Skeletal muscle satellite cell (primary cell): Measurements from ENCODE around the gene PEF1.
A peak's percentile ranks its signal among the peaks of the same experiment; 100 is the strongest.

ENCODE experiments used
- H3K27me3 ChIP-seq: 2 replicates; pipeline ENCODE4 v1.7.0; 2013; ENCODE audit warnings: low read length; ENCODE audit not compliant: control insufficient read depth, insufficient read depth
- H3K36me3 ChIP-seq: 2 replicates; pipeline ENCODE4 v1.7.0; 2013; ENCODE audit warnings: mild to moderate bottlenecking, control low read depth, low read length; ENCODE audit not compliant: insufficient read depth
- H3K4me1 ChIP-seq: 2 replicates; pipeline ENCODE4 v1.7.0; 2013; ENCODE audit warnings: low read length; ENCODE audit not compliant: control insufficient read depth, insufficient read depth
- H3K4me2 ChIP-seq: 2 replicates; pipeline ENCODE4 v1.7.0; 2013; ENCODE audit warnings: mild to moderate bottlenecking, low read length
- H3K4me3 ChIP-seq: 2 replicates; pipeline ENCODE4 v1.7.0; 2013; ENCODE audit warnings: low read length
- H3K9ac ChIP-seq: 2 replicates; pipeline ENCODE4 v1.7.0; 2013; ENCODE audit warnings: mild to moderate bottlenecking, low read depth, low read length, moderate library complexity
- H3K9me3 ChIP-seq: replicated peaks from 2 replicates; pipeline ENCODE4 v1.7.0; 2013; ENCODE audit warnings: mild to moderate bottlenecking, control low read depth, low read length

The PEF1 gene

DNA sequence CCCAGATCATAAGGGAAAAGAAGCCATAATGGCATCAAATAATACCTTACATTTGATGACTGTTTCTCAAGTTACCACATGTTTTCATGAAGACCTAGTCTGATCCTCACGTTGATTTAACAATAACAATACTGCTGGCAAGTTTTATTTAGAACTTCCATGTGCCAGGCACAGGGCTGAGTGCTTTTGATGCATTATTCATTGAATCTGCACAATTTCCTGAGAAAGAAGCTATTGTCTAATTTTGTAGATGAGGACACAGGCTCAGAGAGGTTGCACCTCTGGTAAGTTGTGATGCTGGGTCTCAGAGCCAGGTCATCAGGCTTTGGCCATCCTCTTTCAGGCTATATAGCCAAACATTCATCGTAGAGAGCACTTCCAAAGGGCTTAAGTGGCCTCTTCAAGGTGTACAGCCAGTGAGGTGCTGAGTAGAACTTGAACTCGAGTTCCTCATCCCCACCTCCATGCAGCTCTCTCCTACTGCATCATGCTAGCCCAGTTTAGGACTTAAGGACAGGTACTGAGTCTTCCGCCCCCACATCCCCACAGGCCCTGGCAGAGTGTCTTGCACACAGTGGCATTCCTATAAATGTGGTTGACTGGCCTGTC is 8.3 kb upstream of the PEF1 start:
- Histone ChIP-seq H3K9me3 (no peaks in the 10 kb centered on the region), H3K27me3 (no peaks in the 10 kb centered on the region), H3K4me2 (no peak overlapping the region), H3K4me3 (no peak overlapping the region), H3K36me3 (peaks cover 30% of the 10 kb centered on the region), H3K9ac (no peak overlapping the region), H3K4me1 (no peaks in the 10 kb centered on the region)

DNA sequence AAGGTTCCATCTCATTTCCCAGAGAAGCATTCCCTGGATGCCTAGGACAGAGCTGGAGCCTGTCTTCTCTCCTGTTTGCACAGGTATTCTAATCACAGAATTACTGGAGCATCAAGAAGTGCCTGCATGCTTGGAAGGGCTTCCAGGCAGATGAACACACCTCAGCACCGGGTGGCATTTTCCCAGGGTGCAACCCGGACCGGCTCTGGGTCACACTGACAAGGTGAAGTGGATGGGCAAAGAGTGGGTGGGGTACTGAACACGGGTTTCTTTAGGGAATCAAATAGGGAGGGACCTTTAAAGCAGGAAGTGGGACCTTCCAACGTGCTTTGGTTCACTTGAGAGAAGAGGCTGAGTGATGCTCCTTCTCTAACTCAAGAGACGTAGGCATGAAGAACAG is 7.1 kb upstream of the PEF1 start:
- H3K9ac ChIP-seq: no peak overlapping the region
- peaks cover 26% of the 10 kb centered on the region for H3K36me3 ChIP-seq
- H3K27me3 ChIP-seq: no peaks in the 10 kb centered on the region
- no peaks in the 10 kb centered on the region for H3K9me3 ChIP-seq
- no peak overlapping the region for H3K4me3 ChIP-seq
- no peak overlapping the region for H3K4me2 ChIP-seq
- no peaks in the 10 kb centered on the region for H3K4me1 ChIP-seq

DNA sequence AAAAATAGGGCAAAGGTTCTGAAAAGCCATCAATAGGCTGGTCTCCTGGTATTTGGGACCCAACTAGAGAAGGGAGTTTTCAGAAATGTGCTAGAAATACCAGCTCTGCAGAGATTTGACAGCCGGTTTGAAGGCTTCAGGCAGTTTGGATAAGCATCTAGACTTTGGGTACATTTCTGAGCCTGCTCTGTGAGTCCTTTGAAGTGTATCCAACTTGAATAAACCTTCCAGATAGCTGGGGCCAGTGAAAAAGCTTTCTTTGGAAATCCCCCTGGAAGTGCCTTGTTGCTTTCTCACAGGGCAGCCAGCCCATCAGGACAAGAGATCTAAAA is 6.4 kb upstream of the PEF1 start:
- no peaks in the 10 kb centered on the region for H3K27me3 ChIP-seq
- H3K9ac ChIP-seq: no peak overlapping the region
- H3K9me3 ChIP-seq: no peaks in the 10 kb centered on the region
- H3K4me1 ChIP-seq: no peaks in the 10 kb centered on the region
- no peak overlapping the region for H3K4me2 ChIP-seq
- H3K36me3 ChIP-seq: peaks cover 22% of the 10 kb centered on the region
- H3K4me3 ChIP-seq: no peak overlapping the region

DNA sequence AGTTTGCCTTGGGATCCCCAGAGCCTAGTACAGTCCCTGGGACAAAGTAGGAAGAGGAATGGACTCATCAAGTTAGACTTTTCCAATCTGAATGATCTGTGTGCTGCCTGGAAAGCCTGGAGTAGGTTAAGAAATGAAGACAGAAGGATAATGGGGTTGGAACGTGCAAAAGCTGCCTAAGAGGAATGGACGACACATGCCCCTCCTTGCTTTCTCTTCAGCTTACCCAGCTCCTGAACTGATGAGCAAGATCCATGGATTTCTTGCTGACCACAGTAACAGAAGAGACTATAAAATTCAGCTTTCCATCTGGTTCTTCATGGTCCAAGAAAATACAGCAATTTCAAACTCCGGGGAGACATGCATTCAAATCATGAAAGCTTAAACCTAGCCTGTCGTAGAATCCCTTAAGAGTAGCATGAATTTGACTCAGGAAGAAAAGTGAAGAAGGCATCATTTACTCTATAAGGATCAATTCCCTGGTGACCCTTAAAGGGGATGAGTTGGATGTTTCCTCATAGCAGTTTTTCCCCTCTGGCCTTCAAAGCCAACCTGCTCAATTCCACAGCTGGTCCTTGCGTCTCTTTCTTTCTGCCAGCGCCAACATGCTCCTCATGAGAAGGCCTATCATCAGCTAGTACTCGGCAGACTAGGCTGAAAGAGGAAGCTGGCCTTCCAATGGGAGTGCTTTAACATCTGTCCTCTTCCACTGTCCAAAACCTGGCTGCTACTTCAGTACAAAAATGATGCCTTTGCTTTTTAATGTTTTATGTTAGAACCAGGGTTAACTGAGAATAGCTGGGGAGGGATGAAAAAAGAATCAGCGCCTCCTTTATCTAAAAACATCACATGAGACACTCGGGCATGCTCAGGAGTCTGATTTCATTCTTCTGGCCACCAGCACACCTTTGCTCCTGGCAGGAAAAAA is 5.7 kb upstream of the PEF1 start:
- Histone ChIP-seq H3K27me3 (no peaks in the 10 kb centered on the region), H3K4me2 (no peak overlapping the region), H3K4me3 (no peak overlapping the region), H3K4me1 (peaks cover 4% of the 10 kb centered on the region), H3K36me3 (peaks cover 21% of the 10 kb centered on the region), H3K9me3 (no peaks in the 10 kb centered on the region), H3K9ac (no peak overlapping the region)

DNA sequence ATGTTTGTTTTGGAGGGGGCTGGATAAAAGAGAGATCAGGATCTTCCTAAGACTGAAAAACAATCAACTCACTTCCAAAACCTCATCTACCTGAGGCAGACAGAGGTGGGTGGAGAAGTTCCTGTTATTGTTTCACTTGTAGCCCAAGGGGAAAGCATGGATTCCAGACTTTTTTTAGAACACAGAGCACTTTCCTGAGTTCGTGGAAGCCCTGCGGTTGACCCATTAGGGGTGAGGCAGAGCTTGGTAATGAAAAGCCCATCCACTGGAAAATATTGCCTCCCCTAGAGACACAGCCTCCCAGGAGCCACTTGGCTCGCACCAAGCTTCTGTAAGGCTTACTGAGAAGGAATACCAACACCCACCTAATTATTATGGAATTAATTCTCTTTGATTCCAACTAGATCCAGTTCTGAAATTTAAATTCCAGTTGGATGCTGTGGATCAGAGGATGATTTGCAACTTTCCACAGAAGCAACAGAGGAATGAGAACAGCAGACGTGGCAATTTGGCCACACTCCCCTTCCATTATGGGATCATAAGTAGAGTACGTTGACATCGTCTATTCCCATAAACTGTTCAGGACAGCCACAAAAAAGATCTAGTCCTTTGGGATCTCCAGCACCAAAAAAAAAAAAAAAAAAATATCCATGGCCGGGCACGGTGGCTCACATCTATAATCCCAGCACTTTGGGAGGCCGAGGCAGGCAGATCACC is 4.1 kb upstream of the PEF1 start:
- peaks cover 9% of the 10 kb centered on the region for H3K4me1 ChIP-seq
- peaks cover 11% of the 10 kb centered on the region for H3K36me3 ChIP-seq
- H3K4me3 ChIP-seq: no peak overlapping the region
- H3K4me2 ChIP-seq: no peak overlapping the region
- no peak overlapping the region for H3K9ac ChIP-seq
- H3K27me3 ChIP-seq: no peaks in the 10 kb centered on the region
- no peaks in the 10 kb centered on the region for H3K9me3 ChIP-seq

DNA sequence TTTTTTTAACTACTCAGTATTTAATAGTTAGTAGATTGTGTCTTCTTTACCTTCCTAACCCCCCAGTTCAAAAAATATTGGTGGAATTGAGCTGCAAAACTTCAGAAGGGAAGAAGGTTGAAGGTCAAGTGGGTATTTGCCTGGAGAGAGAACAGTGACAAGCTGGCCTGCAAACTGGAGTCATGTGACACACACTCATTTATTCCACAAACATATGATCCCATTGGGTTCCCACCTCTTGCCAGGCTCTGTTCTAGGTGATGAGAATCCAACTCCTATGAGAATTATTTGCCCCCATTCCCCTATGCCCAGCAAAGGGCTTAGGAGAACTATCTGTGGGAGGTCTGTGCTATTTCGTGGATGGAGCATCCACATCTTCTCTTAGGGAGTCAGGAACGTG is 3.5 kb upstream of the PEF1 start:
- Histone ChIP-seq H3K4me1 (peaks cover 15% of the 10 kb centered on the region), H3K4me2 (no peak overlapping the region), H3K36me3 (peaks cover 7% of the 10 kb centered on the region), H3K9ac (no peak overlapping the region), H3K9me3 (no peaks in the 10 kb centered on the region), H3K4me3 (no peak overlapping the region), H3K27me3 (no peaks in the 10 kb centered on the region)

DNA sequence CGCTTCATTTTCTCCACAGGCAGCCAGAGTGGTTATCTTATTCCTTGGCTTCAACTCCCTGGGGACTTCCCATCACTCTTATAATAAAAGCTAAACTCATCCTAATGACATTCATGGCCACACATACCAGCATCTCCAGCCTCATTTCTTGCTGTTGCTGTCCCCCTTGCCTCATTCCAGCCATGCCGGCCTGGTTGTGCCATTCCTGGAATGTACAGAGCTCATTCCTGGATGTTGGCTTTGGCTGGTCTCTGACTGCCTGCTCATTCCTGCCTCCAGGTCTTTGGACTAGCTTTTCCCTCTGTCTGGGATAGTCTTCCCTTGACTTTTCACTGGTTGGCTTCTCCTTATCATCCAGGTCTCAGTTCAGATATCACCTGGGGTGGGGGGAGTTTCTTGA is 2.4 kb upstream of the PEF1 start:
- no peak overlapping the region for H3K4me3 ChIP-seq

DNA sequence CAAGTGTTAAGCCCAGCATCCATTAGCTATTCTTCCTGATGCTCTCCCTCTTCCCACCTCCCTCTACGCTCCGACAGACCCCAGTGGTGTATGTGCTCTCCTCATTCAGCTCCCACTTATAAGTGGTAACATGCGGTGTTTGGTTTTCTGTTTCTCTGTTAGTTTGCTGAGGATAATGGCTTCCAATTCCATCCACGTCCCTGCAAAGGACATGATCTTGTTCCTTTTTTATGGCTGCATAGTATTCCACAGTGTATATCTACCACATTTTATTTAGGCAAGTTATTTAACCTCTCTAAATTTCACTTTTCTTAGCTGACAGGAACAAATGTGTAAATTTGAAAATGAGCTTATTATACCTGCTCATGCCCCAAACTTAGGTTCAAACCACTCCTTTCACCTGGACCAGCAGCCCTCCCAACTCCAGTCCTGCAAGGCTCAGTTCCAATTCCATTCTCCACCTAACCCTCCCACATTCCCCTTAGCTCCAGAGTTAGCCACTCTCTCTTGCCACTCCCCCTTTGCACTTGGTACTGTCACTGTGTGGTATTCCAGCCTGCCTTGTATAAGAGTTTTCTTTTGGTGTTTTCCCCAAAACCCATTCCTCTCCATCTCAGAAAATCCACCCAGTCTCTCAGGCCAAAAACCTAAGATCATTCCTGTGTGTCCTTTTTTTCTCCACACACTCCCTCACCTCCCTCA is 1.7 kb upstream of the PEF1 start:
- Histone ChIP-seq H3K36me3 (no peaks in the 10 kb centered on the region), H3K4me1 (peaks cover 15% of the 10 kb centered on the region)

More for the DNA sequence above, 2.4 kb upstream of the PEF1 start:
- no peak overlapping the region for H3K4me2 ChIP-seq
- H3K9me3 ChIP-seq: no peaks in the 10 kb centered on the region
- H3K4me1 ChIP-seq: peaks cover 15% of the 10 kb centered on the region
- H3K9ac ChIP-seq: no peak overlapping the region
- H3K27me3 ChIP-seq: no peaks in the 10 kb centered on the region
- no peaks in the 10 kb centered on the region for H3K36me3 ChIP-seq

DNA sequence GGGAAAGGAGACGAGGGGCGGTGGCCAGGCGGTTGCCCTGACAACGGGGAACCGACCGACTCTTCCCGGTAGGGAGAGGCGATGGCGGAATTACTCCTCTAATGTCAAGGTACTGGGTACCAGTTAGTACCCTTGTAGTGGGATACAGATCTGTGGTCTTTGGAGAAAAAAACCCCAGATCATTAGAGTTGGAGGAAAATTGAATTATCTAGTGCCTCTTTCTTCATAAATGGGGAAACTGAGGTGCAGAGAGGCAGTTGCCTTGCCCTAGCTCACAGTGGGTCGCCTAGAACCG is 545 bp upstream of the PEF1 start:
- Histone ChIP-seq H3K4me1 (peaks cover 15% of the 10 kb centered on the region), H3K36me3 (no peaks in the 10 kb centered on the region)

More for the DNA sequence above, 1.7 kb upstream of the PEF1 start:
- H3K9me3 ChIP-seq: no peaks in the 10 kb centered on the region
- H3K4me3 ChIP-seq: no peak overlapping the region
- H3K27me3 ChIP-seq: no peaks in the 10 kb centered on the region
- no peak overlapping the region for H3K9ac ChIP-seq
- H3K4me2 ChIP-seq: no peak overlapping the region

DNA sequence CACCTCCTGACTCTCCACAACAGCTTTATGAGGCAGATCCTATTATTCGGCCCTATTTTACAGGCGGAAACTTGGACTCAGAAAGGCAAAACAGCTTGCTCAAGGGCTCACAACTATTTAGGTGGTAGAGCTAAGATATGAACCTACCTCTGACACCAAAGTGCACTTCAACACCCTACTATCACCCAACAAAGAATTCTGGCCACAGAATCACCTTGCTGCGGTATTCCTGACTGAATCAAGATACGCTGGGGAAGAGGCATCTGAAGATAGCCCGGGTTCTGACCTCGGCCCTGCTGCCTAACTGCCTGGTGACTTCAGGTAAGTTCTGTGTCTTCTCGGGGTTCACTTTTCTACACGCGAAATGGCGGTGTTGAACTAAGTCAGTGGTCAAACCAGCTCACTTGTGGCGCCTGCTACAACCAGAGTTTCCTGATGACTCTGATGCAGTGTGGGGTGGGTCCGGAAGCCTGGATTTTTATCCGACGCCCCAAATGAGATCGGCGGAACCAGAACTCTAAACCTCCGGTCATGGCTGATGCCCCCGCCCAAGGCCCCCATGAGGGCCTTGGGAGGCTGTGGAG is 608 bp downstream of the PEF1 start:
- H3K4me1 ChIP-seq: peaks cover 26% of the 10 kb centered on the region
- no peaks in the 10 kb centered on the region for H3K9me3 ChIP-seq
- no peaks in the 10 kb centered on the region for H3K36me3 ChIP-seq
- H3K4me3 ChIP-seq: peak overlapping the region; percentile 91
- peak overlapping the region; percentile 97 for H3K9ac ChIP-seq
- peak overlapping the region; percentile 98 for H3K4me2 ChIP-seq
- H3K27me3 ChIP-seq: no peaks in the 10 kb centered on the region

More for the DNA sequence above, 545 bp upstream of the PEF1 start:
- Histone ChIP-seq H3K27me3 (no peaks in the 10 kb centered on the region), H3K4me3 (peak overlapping the region; percentile 91), H3K9me3 (no peaks in the 10 kb centered on the region), H3K9ac (peak overlapping the region; percentile 97), H3K4me2 (peak overlapping the region; percentile 98)

DNA sequence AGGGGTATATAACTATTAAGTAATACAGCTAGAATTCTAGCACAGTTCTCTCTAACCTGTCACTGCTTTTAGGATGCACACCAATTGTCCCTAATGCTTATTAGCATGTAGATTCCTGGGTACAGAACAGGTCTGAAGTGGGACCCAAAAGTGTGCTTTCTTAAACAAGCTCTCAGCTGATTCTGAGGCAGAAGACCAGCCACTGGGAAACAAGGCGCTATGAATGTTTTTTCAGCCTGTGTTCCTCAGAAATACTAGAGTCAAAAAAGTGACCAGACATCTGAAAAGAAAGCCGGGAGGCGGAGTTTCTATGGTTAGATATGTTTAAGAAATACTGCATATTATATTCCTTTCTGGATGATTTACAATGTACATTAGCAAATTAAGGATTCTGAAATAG is 1.8 kb downstream of the PEF1 start:
- Histone ChIP-seq H3K4me2 (no peak overlapping the region), H3K4me3 (no peak overlapping the region), H3K27me3 (no peaks in the 10 kb centered on the region), H3K36me3 (no peaks in the 10 kb centered on the region), H3K4me1 (peaks cover 27% of the 10 kb centered on the region), H3K9ac (no peak overlapping the region), H3K9me3 (no peaks in the 10 kb centered on the region)
